Fibroblast of skin of scalp (primary cell): ENCODE measurements around the gene NTSR2.
A peak's percentile ranks its signal among the peaks of the same experiment; 100 is the strongest.

Source experiments
- DNase-seq: peaks from one replicate; pipeline ENCODE4 v3.0.0-alpha.2; 2013

The NTSR2 gene

GRCh38 chr2:11657195-11657594 is 12.8 kb downstream of the NTSR2 start:
- no peak for DNase-seq

GRCh38 chr2:11656671-11657101 is 13.3 kb downstream of the NTSR2 start:
- no peak for DNase-seq

DNA sequence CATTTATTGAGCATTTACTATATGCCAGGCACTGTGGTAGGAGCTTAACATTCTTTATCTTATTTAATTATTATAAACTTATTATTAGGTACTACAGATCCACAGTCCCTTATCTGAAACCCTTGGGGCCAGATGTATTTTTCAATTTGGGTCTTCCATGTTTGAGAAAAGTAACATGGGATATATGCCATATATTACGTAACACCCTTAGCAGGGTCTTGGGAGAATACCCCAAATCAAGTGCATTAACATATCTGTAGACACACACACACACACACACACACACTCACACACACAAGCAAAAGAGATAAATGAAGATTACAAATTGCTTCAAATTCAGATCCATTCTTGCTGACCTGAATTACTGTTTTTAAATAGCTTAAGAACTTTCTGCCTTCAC is 13.7 kb downstream of the NTSR2 start:
- no peak for DNase-seq

DNA sequence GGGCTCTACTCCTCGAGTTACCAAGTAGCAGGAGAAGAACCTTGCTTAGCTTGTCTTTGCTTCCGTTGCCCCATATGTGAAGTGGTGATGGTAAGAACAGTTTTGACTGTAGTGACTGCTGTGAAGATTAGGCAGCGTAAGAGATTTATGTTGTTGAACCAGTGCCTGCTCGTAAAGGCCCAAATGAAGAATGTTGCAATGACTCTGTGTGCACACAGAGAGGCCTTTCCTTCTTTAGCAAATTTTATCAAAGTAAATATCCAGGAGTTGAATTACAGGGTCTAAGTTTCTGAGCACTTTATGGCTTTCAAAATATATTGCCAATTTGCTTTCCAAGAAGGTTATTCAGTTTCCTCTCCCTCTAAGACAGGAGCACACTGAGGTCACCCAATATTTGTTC is 14.5 kb downstream of the NTSR2 start:
- DNase-seq = no peak

GRCh38 chr2:11652553-11652952 is 17.4 kb downstream of the NTSR2 start:
- no peak for DNase-seq

GRCh38 chr2:11651856-11652548 is 18.0 kb downstream of the NTSR2 start:
- DNase-seq = no peak

GRCh38 chr2:11649093-11649492 is 20.9 kb downstream of the NTSR2 start:
- DNase-seq = no peak

- DNase-seq = peak; percentile 11
Measured at GRCh38 chr2:11647834-11648600, 22.0 kb downstream of the NTSR2 start.

DNA sequence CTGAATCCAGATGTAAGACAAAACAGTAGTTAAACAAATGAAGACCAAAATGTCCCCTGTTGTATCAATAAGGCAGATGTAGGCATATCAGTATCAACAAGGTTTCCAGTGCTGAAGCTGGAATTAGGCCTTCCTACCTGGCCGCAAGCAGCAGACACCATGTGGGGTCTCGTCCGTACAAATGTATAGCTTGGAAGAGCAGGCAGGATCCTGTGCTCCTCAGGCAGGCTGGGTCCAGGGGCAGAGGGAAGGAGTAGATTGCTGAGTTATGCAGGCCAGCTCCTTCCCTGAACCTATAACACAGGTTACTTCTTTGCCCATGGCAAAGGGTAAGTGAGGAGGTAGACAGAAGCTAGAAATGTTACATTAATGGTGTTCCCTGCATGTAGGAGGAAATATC is 23.5 kb downstream of the NTSR2 start:
- DNase-seq = no peak

GRCh38 chr2:11644293-11644692 is 25.7 kb downstream of the NTSR2 start:
- no peak for DNase-seq

- no peak for DNase-seq
Measured at GRCh38 chr2:11642972-11643371, 27.0 kb downstream of the NTSR2 start.

- DNase-seq = no peak
Measured at GRCh38 chr2:11640132-11640531, 29.9 kb downstream of the NTSR2 start.

- DNase-seq = no peak
Measured at GRCh38 chr2:11639503-11639902, 30.5 kb downstream of the NTSR2 start.

- DNase-seq = no peak
Measured at GRCh38 chr2:11637546-11637945, 32.4 kb downstream of the NTSR2 start.

GRCh38 chr2:11636593-11637295 is 33.3 kb downstream of the NTSR2 start:
- no peak for DNase-seq

- no peak for DNase-seq
Measured at GRCh38 chr2:11635141-11635540, 34.9 kb downstream of the NTSR2 start.

DNA sequence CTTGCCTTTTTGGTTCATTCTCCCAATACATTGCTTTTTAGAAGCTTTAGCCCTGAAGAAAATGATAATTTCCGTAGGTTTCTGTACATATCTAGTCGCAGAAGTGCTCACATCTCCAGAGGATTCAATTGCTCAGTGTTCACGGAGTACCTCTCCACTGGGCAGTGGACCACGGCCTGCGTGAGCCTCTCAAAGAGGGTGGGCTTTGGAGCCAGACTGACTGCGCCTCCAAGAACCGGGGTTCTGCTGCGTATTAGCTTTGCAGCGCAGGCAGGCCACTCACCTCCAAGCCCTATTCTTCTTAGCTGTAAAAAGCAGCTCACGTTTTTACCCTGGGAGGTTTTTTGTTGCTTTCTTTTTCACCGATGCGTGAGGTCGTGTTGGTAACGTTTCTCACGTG is 35.4 kb downstream of the NTSR2 start:
- DNase-seq = no peak

DNA sequence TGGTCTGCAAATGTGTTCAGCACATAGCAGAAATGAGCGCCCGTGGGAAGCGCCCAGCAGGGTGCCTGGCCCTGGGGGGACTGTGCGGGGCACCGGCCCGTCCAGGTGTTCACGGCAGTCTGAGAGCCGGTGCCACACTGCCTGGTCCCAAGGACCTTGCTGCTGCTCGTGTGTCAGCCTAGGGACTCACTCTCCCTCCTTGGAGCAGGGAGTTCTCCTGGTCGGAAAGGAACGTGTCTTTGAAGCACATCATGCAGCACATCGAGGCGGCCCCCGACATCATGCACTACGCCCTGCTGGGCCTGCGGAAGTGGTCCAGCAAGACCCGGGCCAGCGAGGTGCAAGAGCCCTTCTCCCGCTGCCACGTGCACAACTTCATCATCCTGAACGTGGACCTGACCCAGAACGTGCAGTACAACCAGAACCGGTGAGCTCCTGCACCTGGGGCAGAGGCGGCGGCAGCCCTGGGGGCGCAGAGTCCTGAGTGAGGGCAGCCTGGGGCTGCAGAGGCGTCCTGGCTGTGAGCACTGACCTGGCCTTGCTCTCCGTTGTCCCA is 36.0 kb downstream of the NTSR2 start:
- DNase-seq = no peak

GRCh38 chr2:11631462-11631861 is 38.5 kb downstream of the NTSR2 start:
- DNase-seq = no peak

GRCh38 chr2:11630855-11631254 is 39.1 kb downstream of the NTSR2 start:
- DNase-seq = no peak

- no peak for DNase-seq
Measured at GRCh38 chr2:11629851-11630250, 40.1 kb downstream of the NTSR2 start.

DNA sequence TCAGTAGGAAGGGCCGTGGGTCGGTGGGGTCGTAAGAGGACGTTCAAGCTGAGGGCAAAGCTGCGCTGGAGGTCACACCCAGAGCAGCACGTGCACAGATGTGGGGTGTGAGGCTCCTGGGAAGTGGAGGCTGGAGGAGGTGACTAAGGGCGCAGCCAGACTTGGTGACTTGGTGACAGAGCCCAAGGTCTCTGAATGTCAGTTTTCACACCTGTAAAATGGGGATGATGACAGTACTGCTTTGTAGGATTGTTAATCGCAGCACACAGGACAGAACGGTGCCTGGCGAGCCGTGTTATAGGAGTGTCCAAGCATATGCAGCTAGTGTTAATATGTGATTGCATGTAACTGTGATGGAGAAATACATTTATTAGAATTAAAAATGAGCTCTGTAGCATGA is 40.8 kb downstream of the NTSR2 start:
- no peak for DNase-seq

- DNase-seq = no peak
Measured at GRCh38 chr2:11628675-11629074, 41.3 kb downstream of the NTSR2 start.
